ENCODE results near the gene NSMF. TPM values are rescaled to one million over a fixed set of nuclear protein-coding genes. Genes with fewer than 3 reads are reported as not detected.

Gene NSMF
- polyA plus RNA-seq (2012; rRNA removed), result 58.6 and 58.8 TPM in 2 replicates
- 23.7 and 36.2 TPM in 2 replicates for polyA plus RNA-seq (2012; cell fraction: cytosol; rRNA removed)
- polyA plus RNA-seq (2012; cell fraction: nucleus; rRNA removed), result 185 and 220 TPM in 2 replicates

DNA sequence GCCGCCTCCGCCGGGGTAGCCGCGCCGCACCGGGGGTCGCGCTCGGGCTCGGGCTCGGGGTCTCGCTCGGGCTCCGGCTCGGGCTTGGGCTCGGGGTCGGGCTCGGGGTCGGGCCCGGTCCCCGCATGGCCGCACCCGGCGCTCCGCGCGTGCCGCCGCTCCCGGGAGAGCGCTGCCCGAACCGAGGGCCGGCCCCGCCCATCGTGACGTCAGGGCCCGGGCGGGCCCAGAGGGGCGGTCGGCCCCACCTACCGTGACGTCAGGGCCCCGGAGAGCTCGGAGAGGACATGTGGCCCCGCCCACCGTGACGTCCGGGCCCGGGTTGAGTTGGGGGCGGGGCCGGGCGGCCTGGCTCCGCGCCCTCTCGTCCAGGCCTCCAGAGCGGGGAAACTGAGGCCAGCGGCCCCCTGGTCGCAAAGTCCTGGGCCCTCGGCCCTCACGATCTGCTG, at the start of gene NSMF:
Gene NSMF, minus strand, starts transcription at position 183 of the 449 bp plus-strand sequence. CDS start 232 bp downstream, outside the sequence.
- Histone ChIP-seq H3K9me2 (no peaks in the 10 kb centered on the region), H4K20me1 (ENCODE audit: insufficient read depth) (peaks cover 16% of the 10 kb centered on the region), H3K27ac (ENCODE audit: low read depth in 2 of 2, low read length in 1 of 2) (peak within 1 kb of the TSS in 1 of 2 experiments; percentile 79; a peak in 1 of 4 replicates), H3K9ac (peak within 1 kb of the TSS; percentile 81), H3K79me2 (ENCODE audit: insufficient read depth) (peaks cover 10% of the 10 kb centered on the region; the same call in 1 of the 2 replicates), H3K27me3 (ENCODE audit: insufficient read depth) (no peaks in the 10 kb centered on the region), H3K4me3 (ENCODE audit: low read depth in 2 of 2, low read length in 1 of 2) (peak within 1 kb of the TSS; percentile 74 to 82), H2AFZ (ENCODE audit: low read depth) (peak within 1 kb of the TSS; percentile 99), H3K4me1 (ENCODE audit: control insufficient read depth in 1 of 2, insufficient read depth in 2 of 2, low read depth in 1 of 2, low read length in 1 of 2) (peaks cover 18 to 48% of the 10 kb centered on the region in 2 experiments), H3K36me3 (replicated peaks in 1 of 2; ENCODE audit: control insufficient read depth in 1 of 2, insufficient read depth in 2 of 2, low read length in 1 of 2) (peaks cover 0 to 20% of the 10 kb centered on the region in 2 experiments), H3K9me3 (no peaks in the 10 kb centered on the region), H3F3A (replicated peaks; ENCODE audit: insufficient read depth) (no peaks in the 10 kb centered on the region), H3K4me2 (peak within 1 kb of the TSS; percentile 98)
- no CpG with 5 or more reads among the region's 62 CpGs for WGBS (ENCODE audit: low lambda C conversion rate)
- ChIA-PET CTCF (interaction anchor here (1.2 kb wide), 1 partner anchor 36 kb away, joined by 3 read pairs; the partner anchor contains the start of genes EXD3 and NOXA1), POLR2A (interaction anchor here (0.6 to 1.3 kb wide), 4 partner anchors 9 to 29 kb away, joined by 3 to 4 read pairs (median 4); no protein-coding TSS in a partner anchor)
- DNase-seq, result peak; percentile 100
- TF ChIP-seq RFX5 (IDR thresholded peaks at IDR 0.05; ENCODE audit: low read length), result 0 out of 2 replicates have a peak, but pooled peaks have one; percentile 50
- no peak for TF ChIP-seq SMC3 (IDR thresholded peaks at IDR 0.05; ENCODE audit: low read depth, low read length)
- 0 out of 2 replicates have a peak, but pooled peaks have one; percentile 24 for TF ChIP-seq POLR2AphosphoS5 (IDR thresholded peaks at IDR 0.05; ENCODE audit: low read depth, low read length)
- TF ChIP-seq, protein P1, sequence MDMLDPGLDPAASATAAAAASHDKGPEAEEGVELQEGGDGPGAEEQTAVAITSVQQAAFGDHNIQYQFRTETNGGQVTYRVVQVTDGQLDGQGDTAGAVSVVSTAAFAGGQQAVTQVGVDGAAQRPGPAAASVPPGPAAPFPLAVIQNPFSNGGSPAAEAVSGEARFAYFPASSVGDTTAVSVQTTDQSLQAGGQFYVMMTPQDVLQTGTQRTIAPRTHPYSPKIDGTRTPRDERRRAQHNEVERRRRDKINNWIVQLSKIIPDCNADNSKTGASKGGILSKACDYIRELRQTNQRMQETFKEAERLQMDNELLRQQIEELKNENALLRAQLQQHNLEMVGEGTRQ (IDR thresholded peaks at IDR 0.05; ENCODE audit: borderline replicate concordance, low read depth, low read length), result 0 out of 2 replicates have a peak, but pooled peaks have one; percentile 26
- peak; percentile 57 for TF ChIP-seq MXI1 (IDR thresholded peaks at IDR 0.05; ENCODE audit: low read depth, low read length)
- TF ChIP-seq MAX (IDR thresholded peaks at IDR 0.05; ENCODE audit: low read depth), result 0 out of 2 replicates have a peak, but pooled peaks have one; percentile 32

DNA sequence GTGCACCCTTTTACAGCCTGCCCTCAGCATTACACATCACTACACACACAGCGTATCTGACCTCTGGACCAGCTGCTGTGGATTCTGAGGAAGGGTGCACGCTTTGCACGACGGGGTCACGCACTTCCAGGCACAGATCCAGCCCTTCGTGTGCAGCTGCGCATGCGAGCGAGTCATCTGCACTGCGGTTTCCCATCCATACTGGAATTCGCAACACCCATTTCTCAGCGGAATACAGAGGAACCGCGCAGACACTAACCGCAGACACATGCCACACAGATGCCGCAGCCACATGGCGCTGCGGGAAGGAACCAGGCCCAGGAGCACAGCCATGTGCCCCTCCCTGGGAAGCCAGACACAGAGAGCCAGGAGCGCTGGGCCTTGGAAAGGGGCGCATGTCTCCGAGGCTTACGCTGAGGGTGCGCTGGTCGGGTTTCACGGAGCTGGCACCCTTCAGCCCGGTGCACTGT, 47.6 kb upstream of the NSMF start:
- 80% methylated on average over 24 of the region's 26 CpGs for WGBS (ENCODE audit: low lambda C conversion rate)
- Histone ChIP-seq H3F3A (replicated peaks; ENCODE audit: insufficient read depth) (peaks cover 5% of the 10 kb centered on the region), H3K9me2 (no peaks in the 10 kb centered on the region), H3K9ac (no peak overlapping the region), H3K27me3 (ENCODE audit: insufficient read depth) (no peaks in the 10 kb centered on the region), H2AFZ (ENCODE audit: low read depth) (no peak overlapping the region), H3K4me1 (ENCODE audit: control insufficient read depth in 1 of 2, insufficient read depth in 2 of 2, low read depth in 1 of 2, low read length in 1 of 2) (no peaks in the 10 kb centered on the region), H4K20me1 (ENCODE audit: insufficient read depth) (no peaks in the 10 kb centered on the region), H3K36me3 (replicated peaks in 1 of 2; ENCODE audit: control insufficient read depth in 1 of 2, insufficient read depth in 2 of 2, low read length in 1 of 2) (no peaks in the 10 kb centered on the region), H3K4me2 (no peak overlapping the region), H3K4me3 (ENCODE audit: low read depth in 2 of 2, low read length in 1 of 2) (no peak overlapping the region), H3K27ac (ENCODE audit: low read depth in 2 of 2, low read length in 1 of 2) (no peak overlapping the region), H3K9me3 (no peaks in the 10 kb centered on the region), H3K79me2 (ENCODE audit: insufficient read depth) (no peaks in the 10 kb centered on the region)
- CTCF ChIA-PET, result interaction anchor here (0.7 to 1.5 kb wide), 3 partner anchors 28 to 212 kb away, joined by 3 to 4 read pairs (median 3); no protein-coding TSS in a partner anchor
- TF ChIP-seq SMC3 (IDR thresholded peaks at IDR 0.05; ENCODE audit: low read depth, low read length) (no peak), MAX (IDR thresholded peaks at IDR 0.05; ENCODE audit: low read depth) (no peak), SIN3A (IDR thresholded peaks at IDR 0.05; ENCODE audit: borderline replicate concordance, low read depth, low read length) (no peak)
- POLR2A ChIA-PET, result interaction anchor here (0.7 kb wide), 1 partner anchor 115 kb away, joined by 4 read pairs; no protein-coding TSS in a partner anchor
- DNase-seq, result no peak
